Activated CD8-positive, alpha-beta memory T cell treated with anti-CD3 and anti-CD28 coated beads for 36 hours (primary cell): ENCODE measurements around the gene WDR17. TPM values are rescaled to one million over a fixed set of nuclear protein-coding genes. Genes with fewer than 3 reads are reported as not detected.

Experiments used
- CTCF ChIA-PET: fragments of 350-600 bp; sonication (Branson Sonifier 250); formaldehyde crosslinking; loops from one replicate; lab custom pipeline; 2021; ENCODE audit warnings: antibody characterized with exemption; lab: Charles Lee
- POLR2A ChIA-PET: fragments of 350-600 bp; sonication (Branson Sonifier 250); formaldehyde crosslinking; loops from one replicate; lab custom pipeline; 2021; ENCODE audit warnings: antibody characterized with exemption; lab: Charles Lee
- total RNA-seq, 2 experiments: library from RNA; stranded (reverse); gene quantifications; one replicate each; pipeline ENCODE4 v1.2.3, GENCODE V29; 2021

Gene WDR17
- total RNA-seq, 2 experiments from 2014 or later = 1.4 to 1.8 TPM

DNA sequence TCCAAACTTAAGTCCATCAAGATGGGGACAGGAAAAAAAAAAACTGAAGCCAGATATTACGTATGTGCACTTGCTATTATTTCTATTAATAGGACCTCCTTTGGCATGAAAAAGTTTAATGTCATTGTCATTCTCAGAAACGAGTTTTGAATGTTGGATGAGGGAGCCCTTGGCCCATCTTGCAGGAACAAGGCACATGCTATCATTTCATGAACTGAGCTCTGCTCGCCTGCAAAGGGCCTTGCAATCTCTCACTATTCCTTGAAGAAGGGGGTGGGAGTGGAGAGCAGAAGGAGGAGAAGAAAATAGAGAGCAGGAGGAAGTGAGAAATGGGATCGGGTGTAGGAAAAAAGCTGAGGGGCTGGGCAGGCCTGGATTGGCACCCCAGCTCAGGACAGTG lies 164.0 kb downstream of the WDR17 start:
- ChIA-PET CTCF (no interaction called here), POLR2A (no interaction called here)

Other genes with a start within 250 kb of the WDR17 start
- gene SPATA4, start 129.7 kb downstream of the WDR17 start, total RNA-seq = not detected
- gene ASB5, start 203.4 kb downstream of the WDR17 start, total RNA-seq = not detected